MM.1S (cell line): ENCODE measurements around the gene CD101.

Experiments
- DNase-seq: peaks from one replicate; pipeline ENCODE4 v3.0.0-alpha.2; 2015
- H2AFZ ChIP-seq: fragments of 300-600 bp; sonication (generic); 2 replicates; pipeline ENCODE4 v1.6.0; 2016; ENCODE audit warnings: antibody characterized with exemption, low read length
- H3F3A ChIP-seq: fragments of 300-600 bp; sonication (generic); 2 replicates; pipeline ENCODE4 v1.6.1; 2016; ENCODE audit warnings: mild to moderate bottlenecking, antibody characterized with exemption, low read length, moderate library complexity, mixed read lengths; ENCODE audit not compliant: insufficient read depth
- H3K27ac ChIP-seq: fragments of 300-600 bp; sonication (generic); 2 replicates; pipeline ENCODE4 v1.5.1; 2016; ENCODE audit warnings: mild to moderate bottlenecking, low read length
- H3K27me3 ChIP-seq: fragments of 300-600 bp; sonication (generic); replicated peaks from 2 replicates; pipeline ENCODE4 v1.6.0; 2016; ENCODE audit warnings: low read length; ENCODE audit not compliant: insufficient read depth
- H3K36me3 ChIP-seq: fragments of 300-600 bp; sonication (generic); replicated peaks from 2 replicates; pipeline ENCODE4 v1.6.1; 2016; ENCODE audit warnings: mild to moderate bottlenecking, low read length, mixed read lengths; ENCODE audit not compliant: insufficient read depth
- H3K4me1 ChIP-seq: fragments of 300-600 bp; sonication (generic); 2 replicates; pipeline ENCODE4 v1.6.1; 2016; ENCODE audit warnings: low read length, mixed read lengths
- H3K4me2 ChIP-seq: fragments of 300-600 bp; sonication (generic); 2 replicates; pipeline ENCODE4 v1.6.0; 2016; ENCODE audit warnings: low read depth, low read length
- H3K4me3 ChIP-seq: fragments of 300-600 bp; sonication (generic); 2 replicates; pipeline ENCODE4 v1.5.1; 2016; ENCODE audit warnings: low read length, mixed read lengths
- H3K79me2 ChIP-seq: fragments of 300-600 bp; sonication (generic); 2 replicates; pipeline ENCODE4 v1.6.1; 2016; ENCODE audit warnings: mixed run types, low read length, mixed read lengths
- H3K9ac ChIP-seq: fragments of 300-600 bp; sonication (generic); 2 replicates; pipeline ENCODE4 v1.6.1; 2016; ENCODE audit warnings: low read length, mixed read lengths
- H3K9me2 ChIP-seq: fragments of 300-600 bp; sonication (generic); replicated peaks from 2 replicates; pipeline ENCODE4 v1.6.1; 2016; ENCODE audit warnings: mild to moderate bottlenecking, low read length, mixed read lengths; ENCODE audit not compliant: insufficient read depth
- H3K9me3 ChIP-seq: fragments of 300-600 bp; sonication (generic); replicated peaks from 2 replicates; pipeline ENCODE4 v1.6.1; 2016; ENCODE audit warnings: mild to moderate bottlenecking, low read length, mixed read lengths; ENCODE audit not compliant: insufficient read depth
- H4K20me1 ChIP-seq: fragments of 300-600 bp; sonication (generic); 2 replicates; pipeline ENCODE4 v1.6.1; 2016; ENCODE audit warnings: mild to moderate bottlenecking, low read length, moderate library complexity, mixed read lengths; ENCODE audit not compliant: insufficient read depth
- EZH2 ChIP-seq: fragments of 300-600 bp; sonication (generic); optimal IDR thresholded peaks from 2 replicates; pipeline ENCODE3; 2017; ENCODE audit warnings: low read depth, mild to moderate bottlenecking, antibody characterized with exemption, low read length, mixed read lengths
- EZH2phosphoT487 ChIP-seq: fragments of 300-600 bp; sonication (generic); IDR thresholded peaks from 2 replicates; pipeline ENCODE4 v1.6.1; 2018; ENCODE audit warnings: antibody characterized with exemption, low read length
- TF ChIP-seq, protein P1 (sequence below): fragments of 300-600 bp; sonication (generic); IDR thresholded peaks from 2 replicates; pipeline ENCODE4 v1.5.1; 2016; ENCODE audit warnings: antibody characterized with exemption, low read length, mixed read lengths

Gene CD101

DNA sequence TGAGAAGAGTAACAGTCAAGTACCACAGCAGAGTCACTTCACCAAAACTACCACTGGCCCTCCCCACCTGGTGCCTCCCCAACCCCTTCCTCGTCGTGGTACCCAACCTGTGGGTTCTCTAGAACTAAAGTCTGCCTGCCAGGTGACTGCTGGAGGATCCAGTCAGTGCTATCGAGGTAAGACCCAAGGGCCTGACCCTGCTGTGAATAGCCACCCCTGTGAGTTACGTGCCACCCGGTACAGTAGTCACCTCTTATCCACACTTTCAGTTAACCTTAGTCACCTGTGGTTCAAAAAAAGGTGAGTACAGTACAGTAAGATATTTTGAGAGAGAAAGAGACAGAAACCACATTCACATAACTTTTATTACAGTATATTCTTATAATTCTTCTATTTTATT lies 75.1 kb downstream of the CD101 start:
- no peaks in the 10 kb centered on the region for H3K9me3 ChIP-seq
- H3K4me1 ChIP-seq = no peaks in the 10 kb centered on the region
- DNase-seq = no peak
- no peak overlapping the region for H3K9ac ChIP-seq
- no peak overlapping the region for H3K4me2 ChIP-seq
- no peak overlapping the region for H2AFZ ChIP-seq
- no peak overlapping the region for H3K27ac ChIP-seq
- H3K36me3 ChIP-seq = no peaks in the 10 kb centered on the region
- no peaks in the 10 kb centered on the region for H3K9me2 ChIP-seq
- peaks cover 3% of the 10 kb centered on the region for H3K79me2 ChIP-seq
- H3F3A ChIP-seq = no peaks in the 10 kb centered on the region
- H3K4me3 ChIP-seq = no peak overlapping the region
- no peaks in the 10 kb centered on the region for H3K27me3 ChIP-seq
- TF ChIP-seq, protein P1, sequence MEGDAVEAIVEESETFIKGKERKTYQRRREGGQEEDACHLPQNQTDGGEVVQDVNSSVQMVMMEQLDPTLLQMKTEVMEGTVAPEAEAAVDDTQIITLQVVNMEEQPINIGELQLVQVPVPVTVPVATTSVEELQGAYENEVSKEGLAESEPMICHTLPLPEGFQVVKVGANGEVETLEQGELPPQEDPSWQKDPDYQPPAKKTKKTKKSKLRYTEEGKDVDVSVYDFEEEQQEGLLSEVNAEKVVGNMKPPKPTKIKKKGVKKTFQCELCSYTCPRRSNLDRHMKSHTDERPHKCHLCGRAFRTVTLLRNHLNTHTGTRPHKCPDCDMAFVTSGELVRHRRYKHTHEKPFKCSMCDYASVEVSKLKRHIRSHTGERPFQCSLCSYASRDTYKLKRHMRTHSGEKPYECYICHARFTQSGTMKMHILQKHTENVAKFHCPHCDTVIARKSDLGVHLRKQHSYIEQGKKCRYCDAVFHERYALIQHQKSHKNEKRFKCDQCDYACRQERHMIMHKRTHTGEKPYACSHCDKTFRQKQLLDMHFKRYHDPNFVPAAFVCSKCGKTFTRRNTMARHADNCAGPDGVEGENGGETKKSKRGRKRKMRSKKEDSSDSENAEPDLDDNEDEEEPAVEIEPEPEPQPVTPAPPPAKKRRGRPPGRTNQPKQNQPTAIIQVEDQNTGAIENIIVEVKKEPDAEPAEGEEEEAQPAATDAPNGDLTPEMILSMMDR = no peak
- TF ChIP-seq EZH2phosphoT487 (no peak), EZH2 (no peak)
- no peaks in the 10 kb centered on the region for H4K20me1 ChIP-seq

DNA sequence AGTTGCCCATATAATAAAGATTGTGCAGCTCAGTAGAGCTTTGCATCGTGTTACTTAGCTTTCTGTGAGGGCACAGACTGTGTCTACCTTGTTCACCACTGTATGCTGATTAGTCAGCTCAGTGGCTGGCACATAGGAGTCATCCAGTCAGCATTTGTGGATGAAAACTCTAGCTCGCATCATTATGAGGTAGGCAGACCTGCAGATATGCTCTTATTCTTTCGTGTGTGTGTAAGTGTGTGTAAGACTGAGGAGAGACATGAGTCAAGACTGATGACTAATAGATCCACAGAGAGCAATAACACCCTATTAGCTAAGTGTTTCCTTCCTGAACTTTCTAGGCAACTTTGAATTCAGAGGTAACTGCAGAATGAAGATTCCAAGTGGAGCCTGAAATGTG lies 75.7 kb downstream of the CD101 start:
- Histone ChIP-seq H3F3A (no peaks in the 10 kb centered on the region), H3K4me2 (no peak overlapping the region), H3K79me2 (no peaks in the 10 kb centered on the region), H2AFZ (no peak overlapping the region), H3K9me3 (no peaks in the 10 kb centered on the region), H3K9ac (no peak overlapping the region), H3K27me3 (no peaks in the 10 kb centered on the region), H3K27ac (no peak overlapping the region), H3K36me3 (no peaks in the 10 kb centered on the region), H3K9me2 (no peaks in the 10 kb centered on the region), H3K4me1 (no peaks in the 10 kb centered on the region), H4K20me1 (no peaks in the 10 kb centered on the region), H3K4me3 (no peak overlapping the region)
- TF ChIP-seq EZH2phosphoT487 (no peak), EZH2 (no peak)
- TF ChIP-seq, protein P1 = no peak
- no peak for DNase-seq

DNA sequence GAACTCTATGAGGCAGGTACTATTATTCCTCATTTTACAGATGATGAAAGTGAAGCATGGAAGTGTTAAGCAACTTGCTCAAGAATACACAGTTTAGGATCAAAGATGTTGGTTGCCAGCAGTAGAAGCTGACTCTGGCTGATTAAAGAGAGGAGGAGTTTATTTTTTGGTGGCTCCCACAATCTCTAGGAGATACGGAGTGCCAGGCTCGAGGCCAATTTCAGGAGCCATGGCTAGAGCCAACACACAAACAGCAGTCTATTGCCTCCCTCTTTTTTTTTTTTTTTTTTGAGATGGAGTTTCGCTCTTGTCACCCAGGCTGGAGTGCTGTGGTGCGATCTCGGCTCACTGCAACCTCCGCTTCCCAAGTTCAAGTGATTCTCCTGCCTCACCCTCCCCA lies 78.2 kb downstream of the CD101 start:
- Histone ChIP-seq H3K9me2 (no peaks in the 10 kb centered on the region), H3K4me3 (no peak overlapping the region), H3F3A (no peaks in the 10 kb centered on the region), H3K9ac (no peak overlapping the region), H3K79me2 (no peaks in the 10 kb centered on the region), H3K27me3 (no peaks in the 10 kb centered on the region), H3K27ac (no peak overlapping the region), H3K36me3 (no peaks in the 10 kb centered on the region), H4K20me1 (no peaks in the 10 kb centered on the region), H3K9me3 (no peaks in the 10 kb centered on the region), H3K4me1 (no peaks in the 10 kb centered on the region), H2AFZ (no peak overlapping the region), H3K4me2 (no peak overlapping the region)
- TF ChIP-seq, protein P1 = no peak
- TF ChIP-seq EZH2phosphoT487 (no peak), EZH2 (no peak)
- DNase-seq = no peak
